WTC11 (cell line): ENCODE measurements around the gene MCAT. TPM values are rescaled to one million over a fixed set of nuclear protein-coding genes. Genes with fewer than 3 reads are reported as not detected.

ENCODE experiments used
- ATAC-seq: fragments of 200-7000 bp; cut with Tn5 transposase; 2 replicates; pipeline ENCODE4 v1.10.0; 2021; ENCODE audit warnings: mild to moderate bottlenecking, moderate library complexity
- CTCF ChIA-PET: fragments of 300-600 bp; sonication (Branson Sonifier 250); formaldehyde crosslinking; loops from one replicate; lab custom pipeline; 2021; ENCODE audit warnings: antibody characterized with exemption; lab: Charles Lee
- POLR2A ChIA-PET: fragments of 350-600 bp; sonication (Branson Sonifier 250); formaldehyde crosslinking; loops from one replicate; lab custom pipeline; 2021; ENCODE audit warnings: antibody characterized with exemption; lab: Charles Lee
- DNase-seq: peaks from one replicate; pipeline ENCODE4 v3.0.0; 2021; ENCODE audit warnings: low spot score
- H3K27ac Mint-ChIP-seq: 2 replicates; pipeline ENCODE4 v1.8.0; 2021; ENCODE audit warnings: mixed read lengths
- H3K27me3 Mint-ChIP-seq: 2 replicates; pipeline ENCODE4 v1.8.0; 2021; ENCODE audit warnings: low read depth, mild to moderate bottlenecking, moderate library complexity, mixed read lengths
- H3K36me3 Mint-ChIP-seq: 2 replicates; pipeline ENCODE4 v1.8.0; 2021; ENCODE audit warnings: mixed read lengths
- H3K4me1 Mint-ChIP-seq: 2 replicates; pipeline ENCODE4 v1.8.0; 2022; ENCODE audit warnings: mixed read lengths
- H3K4me3 Mint-ChIP-seq: 2 replicates; pipeline ENCODE4 v1.8.0; 2021; ENCODE audit warnings: mild to moderate bottlenecking, moderate library complexity, mixed read lengths
- H3K9me3 Mint-ChIP-seq: 2 replicates; pipeline ENCODE4 v1.8.0; 2021; ENCODE audit warnings: mixed read lengths
- CREB1 ChIP-seq: sonication (generic); formaldehyde crosslinking; IDR thresholded peaks from 2 replicates; pipeline ENCODE4 v1.8.0; 2023; ENCODE audit warnings: mild to moderate bottlenecking, missing genetic modification reagents
- CREM ChIP-seq: sonication (generic); formaldehyde crosslinking; IDR thresholded peaks from 2 replicates; pipeline ENCODE4 v1.8.1; 2022; ENCODE audit warnings: mild to moderate bottlenecking, missing genetic modification reagents, moderate library complexity
- EMX1 ChIP-seq: fragments of 250-450 bp; sonication (Bioruptor Pico); IDR thresholded peaks from 2 replicates; pipeline ENCODE4 v1.8.0; 2021; ENCODE audit warnings: mild to moderate bottlenecking
- ETV6 ChIP-seq: sonication (generic); formaldehyde crosslinking; IDR thresholded peaks from 2 replicates; pipeline ENCODE4 v1.8.1; 2022; ENCODE audit warnings: mild to moderate bottlenecking, missing genetic modification reagents
- FOXJ3 ChIP-seq: sonication (generic); formaldehyde crosslinking; IDR thresholded peaks from 2 replicates; pipeline ENCODE4 v1.9.0; 2021; ENCODE audit warnings: missing genetic modification reagents, mild to moderate bottlenecking, borderline replicate concordance
- GABPB1 ChIP-seq: sonication (generic); formaldehyde crosslinking; IDR thresholded peaks from 2 replicates; pipeline ENCODE4 v1.8.1; 2023; ENCODE audit warnings: mild to moderate bottlenecking, missing genetic modification reagents
- JAZF1 ChIP-seq: fragments of 250-450 bp; sonication (Bioruptor Pico); IDR thresholded peaks from 2 replicates; pipeline ENCODE4 v1.9.0; 2021; ENCODE audit warnings: moderate library complexity, mild to moderate bottlenecking, inconsistent platforms
- NFATC4 ChIP-seq: fragments of 250-450 bp; sonication (Bioruptor Pico); IDR thresholded peaks from 2 replicates; pipeline ENCODE4 v1.9.0; 2021; ENCODE audit warnings: mild to moderate bottlenecking
- NR2C2 ChIP-seq: sonication (generic); formaldehyde crosslinking; IDR thresholded peaks from 2 replicates; pipeline ENCODE4 v1.8.0; 2022; ENCODE audit warnings: mild to moderate bottlenecking, missing genetic modification reagents
- OVOL2 ChIP-seq: fragments of 250-450 bp; sonication (Bioruptor Pico); IDR thresholded peaks from 2 replicates; pipeline ENCODE4 v1.9.0; 2021; ENCODE audit warnings: mild to moderate bottlenecking, borderline replicate concordance
- ZNF232 ChIP-seq: sonication (generic); formaldehyde crosslinking; IDR thresholded peaks from 2 replicates; pipeline ENCODE4 v1.8.0; 2022; ENCODE audit warnings: mild to moderate bottlenecking, missing genetic modification reagents
- ZNF396 ChIP-seq: fragments of 250-450 bp; sonication (Bioruptor Pico); IDR thresholded peaks from 2 replicates; pipeline ENCODE4 v1.8.0; 2021; ENCODE audit warnings: mild to moderate bottlenecking, moderate library complexity, borderline replicate concordance
- ZNF423 ChIP-seq: fragments of 250-450 bp; sonication (Bioruptor Pico); IDR thresholded peaks from 2 replicates; pipeline ENCODE4 v2.1.2; 2022; ENCODE audit warnings: mild to moderate bottlenecking, moderate library complexity
- ZNF671 ChIP-seq: fragments of 250-450 bp; sonication (Bioruptor Pico); IDR thresholded peaks from 2 replicates; pipeline ENCODE4 v1.8.0; 2021; ENCODE audit warnings: mild to moderate bottlenecking
- total RNA-seq: library from RNA; stranded (reverse); gene quantifications from 3 replicates; pipeline ENCODE4 v1.2.3, GENCODE V29; 2021
- TF ChIP-seq, protein P1 (sequence below): fragments of 250-450 bp; sonication (Bioruptor Pico); IDR thresholded peaks from 2 replicates; pipeline ENCODE4 v1.8.0; 2021; ENCODE audit warnings: mild to moderate bottlenecking
- TF ChIP-seq, protein P2 (sequence below): fragments of 200-600 bp; IDR thresholded peaks from 2 replicates; pipeline ENCODE4 v1.8.0; 2022; ENCODE audit warnings: antibody characterized with exemption
- TF ChIP-seq, protein P3 (sequence below): sonication (generic); formaldehyde crosslinking; IDR thresholded peaks from 2 replicates; pipeline ENCODE4 v1.8.0; 2023; ENCODE audit warnings: mild to moderate bottlenecking, missing genetic modification reagents
- TF ChIP-seq, protein P4 (sequence below): sonication (generic); formaldehyde crosslinking; IDR thresholded peaks from 2 replicates; pipeline ENCODE4 v1.8.1; 2022; ENCODE audit warnings: low read depth, missing genetic modification reagents, borderline replicate concordance
- TF ChIP-seq, protein P5 (sequence below): sonication (generic); formaldehyde crosslinking; IDR thresholded peaks from 2 replicates; pipeline ENCODE4 v1.8.1; 2023; ENCODE audit warnings: mild to moderate bottlenecking, moderate library complexity, missing genetic modification reagents
- TF ChIP-seq, protein P6 (sequence below): sonication (generic); formaldehyde crosslinking; IDR thresholded peaks from 2 replicates; pipeline ENCODE4 v1.8.0; 2022; ENCODE audit warnings: missing genetic modification reagents

The MCAT gene
- total RNA-seq, 1 experiment from 2014 or later: 18.5 TPM

DNA sequence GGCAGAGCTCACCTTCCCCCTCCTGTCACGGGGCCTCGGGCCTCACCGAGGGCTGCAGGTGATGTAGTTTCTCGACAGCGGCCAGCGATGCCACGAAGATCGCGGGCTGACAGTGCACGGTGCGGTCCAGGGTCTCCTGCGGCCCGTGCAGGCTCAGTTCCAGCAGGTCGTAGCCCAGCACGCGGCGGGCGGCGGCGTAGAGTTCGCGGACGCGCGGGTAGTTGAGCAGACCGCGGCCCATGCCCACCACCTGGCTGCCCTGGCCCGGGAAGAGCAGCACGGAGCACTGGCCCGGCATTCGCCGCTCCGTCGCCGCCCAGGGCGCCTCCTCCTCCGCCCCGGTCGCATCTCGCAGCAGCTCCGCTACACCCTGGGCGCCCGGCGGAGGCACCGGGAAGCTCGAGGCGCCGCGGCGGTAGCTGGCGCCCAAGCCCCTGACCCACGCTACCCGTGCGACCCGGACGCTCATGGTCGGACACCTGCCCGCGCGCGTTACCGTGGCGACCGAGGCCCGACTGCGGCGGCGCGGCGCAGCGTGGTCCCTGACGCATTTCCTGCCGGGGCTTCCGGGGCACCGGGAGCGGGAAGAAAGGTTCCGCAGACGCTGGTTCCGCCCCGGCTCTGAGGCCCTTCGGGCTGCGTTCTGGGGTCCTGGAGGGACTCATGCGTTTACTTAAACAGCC is at the start of gene MCAT (continued):
- TF ChIP-seq, protein P1, sequence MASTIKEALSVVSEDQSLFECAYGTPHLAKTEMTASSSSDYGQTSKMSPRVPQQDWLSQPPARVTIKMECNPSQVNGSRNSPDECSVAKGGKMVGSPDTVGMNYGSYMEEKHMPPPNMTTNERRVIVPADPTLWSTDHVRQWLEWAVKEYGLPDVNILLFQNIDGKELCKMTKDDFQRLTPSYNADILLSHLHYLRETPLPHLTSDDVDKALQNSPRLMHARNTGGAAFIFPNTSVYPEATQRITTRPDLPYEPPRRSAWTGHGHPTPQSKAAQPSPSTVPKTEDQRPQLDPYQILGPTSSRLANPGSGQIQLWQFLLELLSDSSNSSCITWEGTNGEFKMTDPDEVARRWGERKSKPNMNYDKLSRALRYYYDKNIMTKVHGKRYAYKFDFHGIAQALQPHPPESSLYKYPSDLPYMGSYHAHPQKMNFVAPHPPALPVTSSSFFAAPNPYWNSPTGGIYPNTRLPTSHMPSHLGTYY: no peak

DNA sequence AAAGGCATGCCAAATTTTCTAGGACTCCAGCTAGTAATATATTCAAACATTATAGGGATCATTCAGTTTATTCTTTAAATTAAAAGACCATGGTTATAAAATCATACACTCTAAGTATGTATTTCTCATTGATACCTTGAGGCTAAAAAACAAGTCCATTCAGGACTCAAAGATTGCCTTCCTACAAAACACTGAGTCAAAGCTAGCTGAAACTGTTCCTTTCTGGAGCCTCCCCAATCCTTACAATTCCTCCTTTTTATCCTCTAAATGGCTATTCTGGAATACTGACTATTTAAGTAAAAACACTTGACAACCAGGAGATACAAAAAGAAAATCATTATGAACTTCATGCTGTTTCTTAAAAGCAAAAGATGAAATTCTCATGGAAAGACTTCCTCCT is 48.6 kb upstream of the MCAT start:
- Mint-ChIP-seq H3K9me3 (no peaks in the 10 kb centered on the region), H3K27ac (no peak overlapping the region), H3K36me3 (no peaks in the 10 kb centered on the region), H3K27me3 (peaks cover 22% of the 10 kb centered on the region), H3K4me1 (peaks cover 6% of the 10 kb centered on the region), H3K4me3 (no peak overlapping the region)
- TF ChIP-seq ZNF423 (CRISPR knock-in tag) (no peak), ETV6 (no peak), CREM (CRISPR knock-in tag) (no peak), ZNF396 (CRISPR knock-in tag) (no peak), NFATC4 (CRISPR knock-in tag) (no peak), NR2C2 (CRISPR knock-in tag) (no peak), OVOL2 (CRISPR knock-in tag) (no peak)
- TF ChIP-seq, protein P2, sequence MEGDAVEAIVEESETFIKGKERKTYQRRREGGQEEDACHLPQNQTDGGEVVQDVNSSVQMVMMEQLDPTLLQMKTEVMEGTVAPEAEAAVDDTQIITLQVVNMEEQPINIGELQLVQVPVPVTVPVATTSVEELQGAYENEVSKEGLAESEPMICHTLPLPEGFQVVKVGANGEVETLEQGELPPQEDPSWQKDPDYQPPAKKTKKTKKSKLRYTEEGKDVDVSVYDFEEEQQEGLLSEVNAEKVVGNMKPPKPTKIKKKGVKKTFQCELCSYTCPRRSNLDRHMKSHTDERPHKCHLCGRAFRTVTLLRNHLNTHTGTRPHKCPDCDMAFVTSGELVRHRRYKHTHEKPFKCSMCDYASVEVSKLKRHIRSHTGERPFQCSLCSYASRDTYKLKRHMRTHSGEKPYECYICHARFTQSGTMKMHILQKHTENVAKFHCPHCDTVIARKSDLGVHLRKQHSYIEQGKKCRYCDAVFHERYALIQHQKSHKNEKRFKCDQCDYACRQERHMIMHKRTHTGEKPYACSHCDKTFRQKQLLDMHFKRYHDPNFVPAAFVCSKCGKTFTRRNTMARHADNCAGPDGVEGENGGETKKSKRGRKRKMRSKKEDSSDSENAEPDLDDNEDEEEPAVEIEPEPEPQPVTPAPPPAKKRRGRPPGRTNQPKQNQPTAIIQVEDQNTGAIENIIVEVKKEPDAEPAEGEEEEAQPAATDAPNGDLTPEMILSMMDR: no peak
- TF ChIP-seq, protein P3, sequence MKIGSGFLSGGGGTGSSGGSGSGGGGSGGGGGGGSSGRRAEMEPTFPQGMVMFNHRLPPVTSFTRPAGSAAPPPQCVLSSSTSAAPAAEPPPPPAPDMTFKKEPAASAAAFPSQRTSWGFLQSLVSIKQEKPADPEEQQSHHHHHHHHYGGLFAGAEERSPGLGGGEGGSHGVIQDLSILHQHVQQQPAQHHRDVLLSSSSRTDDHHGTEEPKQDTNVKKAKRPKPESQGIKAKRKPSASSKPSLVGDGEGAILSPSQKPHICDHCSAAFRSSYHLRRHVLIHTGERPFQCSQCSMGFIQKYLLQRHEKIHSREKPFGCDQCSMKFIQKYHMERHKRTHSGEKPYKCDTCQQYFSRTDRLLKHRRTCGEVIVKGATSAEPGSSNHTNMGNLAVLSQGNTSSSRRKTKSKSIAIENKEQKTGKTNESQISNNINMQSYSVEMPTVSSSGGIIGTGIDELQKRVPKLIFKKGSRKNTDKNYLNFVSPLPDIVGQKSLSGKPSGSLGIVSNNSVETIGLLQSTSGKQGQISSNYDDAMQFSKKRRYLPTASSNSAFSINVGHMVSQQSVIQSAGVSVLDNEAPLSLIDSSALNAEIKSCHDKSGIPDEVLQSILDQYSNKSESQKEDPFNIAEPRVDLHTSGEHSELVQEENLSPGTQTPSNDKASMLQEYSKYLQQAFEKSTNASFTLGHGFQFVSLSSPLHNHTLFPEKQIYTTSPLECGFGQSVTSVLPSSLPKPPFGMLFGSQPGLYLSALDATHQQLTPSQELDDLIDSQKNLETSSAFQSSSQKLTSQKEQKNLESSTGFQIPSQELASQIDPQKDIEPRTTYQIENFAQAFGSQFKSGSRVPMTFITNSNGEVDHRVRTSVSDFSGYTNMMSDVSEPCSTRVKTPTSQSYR (CRISPR knock-in tag): no peak
- ChIA-PET CTCF (interaction anchor here (1.6 kb wide), 1 partner anchor 40 kb away, joined by 5 read pairs; no protein-coding TSS in a partner anchor), POLR2A (no interaction called here)
- DNase-seq (no peak), ATAC-seq (no peak)

DNA sequence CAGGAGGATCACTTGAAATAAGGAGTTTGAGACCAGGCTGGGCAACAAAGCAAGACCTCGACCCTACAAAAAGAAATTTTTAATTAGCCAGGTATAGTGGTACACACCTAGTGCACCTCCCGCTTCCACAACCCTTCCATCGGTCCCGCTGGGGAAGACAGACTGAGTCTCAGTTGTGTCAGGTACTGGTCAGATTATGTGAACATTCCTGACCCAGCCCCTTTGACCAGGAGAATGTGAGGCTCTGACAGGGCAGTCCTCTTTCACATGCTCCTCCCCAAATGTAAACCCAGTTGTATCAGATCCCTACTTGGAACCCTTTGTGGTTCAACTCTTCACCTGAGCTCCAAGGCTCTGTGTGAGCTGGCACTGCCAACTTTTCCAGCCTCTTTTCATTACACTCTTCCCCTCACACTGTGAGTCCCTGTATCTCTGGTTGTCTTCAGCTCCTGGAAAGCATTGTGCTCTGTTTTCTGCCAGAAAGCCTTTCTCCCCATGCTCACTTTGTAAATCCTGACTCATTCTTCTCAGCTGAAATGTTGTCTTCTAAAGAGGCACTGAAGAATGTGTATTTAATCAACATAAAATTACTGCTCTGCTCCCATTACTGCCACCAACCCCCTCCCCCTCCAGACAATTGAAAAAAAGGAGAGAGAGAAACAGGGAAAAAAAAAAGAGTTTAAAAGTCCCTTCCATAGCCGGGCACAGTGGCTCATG is 45.8 kb upstream of the MCAT start:
- peak overlapping the region; percentile 25; the same call in 1 of the 2 replicates for H3K4me3 Mint-ChIP-seq
- DNase-seq: no peak
- CTCF ChIA-PET: no interaction called here
- POLR2A ChIA-PET: no interaction called here
- peak overlapping the region; percentile 77 for H3K27ac Mint-ChIP-seq
- peaks cover 22% of the 10 kb centered on the region for H3K4me1 Mint-ChIP-seq
- no peaks in the 10 kb centered on the region for H3K9me3 Mint-ChIP-seq
- H3K36me3 Mint-ChIP-seq: no peaks in the 10 kb centered on the region
- H3K27me3 Mint-ChIP-seq: peaks cover 22% of the 10 kb centered on the region
- ATAC-seq: no peak
- TF ChIP-seq, protein P4, sequence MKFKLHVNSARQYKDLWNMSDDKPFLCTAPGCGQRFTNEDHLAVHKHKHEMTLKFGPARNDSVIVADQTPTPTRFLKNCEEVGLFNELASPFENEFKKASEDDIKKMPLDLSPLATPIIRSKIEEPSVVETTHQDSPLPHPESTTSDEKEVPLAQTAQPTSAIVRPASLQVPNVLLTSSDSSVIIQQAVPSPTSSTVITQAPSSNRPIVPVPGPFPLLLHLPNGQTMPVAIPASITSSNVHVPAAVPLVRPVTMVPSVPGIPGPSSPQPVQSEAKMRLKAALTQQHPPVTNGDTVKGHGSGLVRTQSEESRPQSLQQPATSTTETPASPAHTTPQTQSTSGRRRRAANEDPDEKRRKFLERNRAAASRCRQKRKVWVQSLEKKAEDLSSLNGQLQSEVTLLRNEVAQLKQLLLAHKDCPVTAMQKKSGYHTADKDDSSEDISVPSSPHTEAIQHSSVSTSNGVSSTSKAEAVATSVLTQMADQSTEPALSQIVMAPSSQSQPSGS (CRISPR knock-in tag): no peak
- TF ChIP-seq, protein P5, sequence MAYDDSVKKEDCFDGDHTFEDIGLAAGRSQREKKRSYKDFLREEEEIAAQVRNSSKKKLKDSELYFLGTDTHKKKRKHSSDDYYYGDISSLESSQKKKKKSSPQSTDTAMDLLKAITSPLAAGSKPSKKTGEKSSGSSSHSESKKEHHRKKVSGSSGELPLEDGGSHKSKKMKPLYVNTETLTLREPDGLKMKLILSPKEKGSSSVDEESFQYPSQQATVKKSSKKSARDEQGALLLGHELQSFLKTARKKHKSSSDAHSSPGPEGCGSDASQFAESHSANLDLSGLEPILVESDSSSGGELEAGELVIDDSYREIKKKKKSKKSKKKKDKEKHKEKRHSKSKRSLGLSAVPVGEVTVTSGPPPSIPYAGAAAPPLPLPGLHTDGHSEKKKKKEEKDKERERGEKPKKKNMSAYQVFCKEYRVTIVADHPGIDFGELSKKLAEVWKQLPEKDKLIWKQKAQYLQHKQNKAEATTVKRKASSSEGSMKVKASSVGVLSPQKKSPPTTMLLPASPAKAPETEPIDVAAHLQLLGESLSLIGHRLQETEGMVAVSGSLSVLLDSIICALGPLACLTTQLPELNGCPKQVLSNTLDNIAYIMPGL (CRISPR knock-in tag): no peak
- no peak for TF ChIP-seq CREB1 (CRISPR knock-in tag)
- no peak for TF ChIP-seq ZNF232 (CRISPR knock-in tag)
- TF ChIP-seq ZNF671: no peak
- TF ChIP-seq, protein P6, sequence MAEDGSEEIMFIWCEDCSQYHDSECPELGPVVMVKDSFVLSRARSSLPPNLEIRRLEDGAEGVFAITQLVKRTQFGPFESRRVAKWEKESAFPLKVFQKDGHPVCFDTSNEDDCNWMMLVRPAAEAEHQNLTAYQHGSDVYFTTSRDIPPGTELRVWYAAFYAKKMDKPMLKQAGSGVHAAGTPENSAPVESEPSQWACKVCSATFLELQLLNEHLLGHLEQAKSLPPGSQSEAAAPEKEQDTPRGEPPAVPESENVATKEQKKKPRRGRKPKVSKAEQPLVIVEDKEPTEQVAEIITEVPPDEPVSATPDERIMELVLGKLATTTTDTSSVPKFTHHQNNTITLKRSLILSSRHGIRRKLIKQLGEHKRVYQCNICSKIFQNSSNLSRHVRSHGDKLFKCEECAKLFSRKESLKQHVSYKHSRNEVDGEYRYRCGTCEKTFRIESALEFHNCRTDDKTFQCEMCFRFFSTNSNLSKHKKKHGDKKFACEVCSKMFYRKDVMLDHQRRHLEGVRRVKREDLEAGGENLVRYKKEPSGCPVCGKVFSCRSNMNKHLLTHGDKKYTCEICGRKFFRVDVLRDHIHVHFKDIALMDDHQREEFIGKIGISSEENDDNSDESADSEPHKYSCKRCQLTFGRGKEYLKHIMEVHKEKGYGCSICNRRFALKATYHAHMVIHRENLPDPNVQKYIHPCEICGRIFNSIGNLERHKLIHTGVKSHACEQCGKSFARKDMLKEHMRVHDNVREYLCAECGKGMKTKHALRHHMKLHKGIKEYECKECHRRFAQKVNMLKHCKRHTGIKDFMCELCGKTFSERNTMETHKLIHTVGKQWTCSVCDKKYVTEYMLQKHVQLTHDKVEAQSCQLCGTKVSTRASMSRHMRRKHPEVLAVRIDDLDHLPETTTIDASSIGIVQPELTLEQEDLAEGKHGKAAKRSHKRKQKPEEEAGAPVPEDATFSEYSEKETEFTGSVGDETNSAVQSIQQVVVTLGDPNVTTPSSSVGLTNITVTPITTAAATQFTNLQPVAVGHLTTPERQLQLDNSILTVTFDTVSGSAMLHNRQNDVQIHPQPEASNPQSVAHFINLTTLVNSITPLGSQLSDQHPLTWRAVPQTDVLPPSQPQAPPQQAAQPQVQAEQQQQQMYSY (CRISPR knock-in tag): no peak
- TF ChIP-seq JAZF1 (CRISPR knock-in tag): no peak
- TF ChIP-seq EMX1 (CRISPR knock-in tag): no peak
- TF ChIP-seq GABPB1 (CRISPR knock-in tag): no peak
- TF ChIP-seq FOXJ3 (CRISPR knock-in tag): no peak
